ENCODE measurements around the gene FBXW4. TPM values are rescaled to one million over a fixed set of nuclear protein-coding genes. Genes with fewer than 3 reads are reported as not detected.
A peak's percentile ranks its signal among the peaks of the same experiment; 100 is the strongest.

Gene FBXW4
- total and polyA plus RNA-seq, 2 of the 8 experiments (the other 6 are each of a cell fraction or from before 2014, with no cell fraction given) = 29.0 to 32.8 TPM

GRCh38 chr10:101684782-101685181 lies 10.2 kb downstream of the FBXW4 start:
- ChIA-PET CTCF (ENCODE audit: partially characterized antibody) (interaction anchor here (1.8 kb wide), 1 partner anchor 97 kb away, joined by 4 read pairs; no protein-coding TSS in a partner anchor), POLR2A (ENCODE audit: partially characterized antibody) (interaction anchor here (1.7 to 2.1 kb wide), 2 partner anchors 10 to 23 kb away, joined by 4 to 12 read pairs; partner anchors contain the start of gene FBXW4)
- Histone ChIP-seq H3K27me3 (replicated peaks in 1 of 4; ENCODE audit: control insufficient read depth in 3 of 4, extremely low read depth in 1 of 4, insufficient read depth in 3 of 4, low read length in 3 of 4) (no peaks in the 10 kb centered on the region), H3K36me3 (ENCODE audit: control insufficient read depth in 2 of 4, insufficient read depth in 4 of 4, low read length in 3 of 4) (no peaks in the 10 kb centered on the region), H3K18ac (ENCODE audit: extremely low read depth, low read length) (no peak overlapping the region), H3K14ac (ENCODE audit: insufficient read length) (no peak overlapping the region), H3K23ac (ENCODE audit: insufficient read length) (no peak overlapping the region), H2BK20ac (ENCODE audit: low read length) (no peak overlapping the region), H2BK5ac (ENCODE audit: low read depth, low read length) (no peak overlapping the region), H2BK120ac (replicated peaks; ENCODE audit: low read depth, low read length) (no peak overlapping the region), H2BK15ac (ENCODE audit: low read length) (no peak overlapping the region), H3K4ac (replicated peaks; ENCODE audit: insufficient read length, low read depth, low read length) (no peak overlapping the region), H3K9me3 (ENCODE audit: insufficient read depth in 2 of 2, low read depth in 1 of 2, low read length in 1 of 2) (no peaks in the 10 kb centered on the region), H4K91ac (replicated peaks; ENCODE audit: insufficient read length, low read length) (no peak overlapping the region), H4K8ac (ENCODE audit: extremely low read depth, insufficient read depth, low read length) (no peak overlapping the region), H3K79me2 (ENCODE audit: control insufficient read depth in 1 of 2, insufficient read depth in 2 of 2, low read length in 2 of 2) (peaks cover 0 to 16% of the 10 kb centered on the region in 2 experiments; a peak in 2 of 4 replicates), H3K79me1 (ENCODE audit: low read depth, low read length) (no peaks in the 10 kb centered on the region; the same call in 1 of the 2 replicates), H3K4me1 (replicated peaks in 1 of 4; ENCODE audit: control insufficient read depth in 3 of 4, insufficient read depth in 4 of 4, low read length in 3 of 4) (peaks cover 0 to 5% (median 3%) of the 10 kb centered on the region in 4 experiments; a peak in 4 of 7 replicates), H4K20me1 (replicated peaks in 1 of 2; ENCODE audit: control insufficient read depth in 1 of 2, insufficient read depth in 2 of 2, low read length in 2 of 2) (peaks cover 2 to 4% of the 10 kb centered on the region in 2 experiments), H2AFZ (ENCODE audit: low read length) (no peak overlapping the region), H3K4me3 (ENCODE audit: extremely low read depth in 1 of 4, insufficient read depth in 2 of 4, low read depth in 3 of 4, low read length in 4 of 4) (no peak overlapping the region), H3K27ac (ENCODE audit: low read depth, low read length) (no peak overlapping the region), H3K9ac (replicated peaks in 1 of 4; ENCODE audit: extremely low read depth in 1 of 4, low read depth in 3 of 4, low read length in 3 of 4) (no peak overlapping the region), H2AK5ac (ENCODE audit: low read depth, low read length) (no peak overlapping the region), H2BK12ac (ENCODE audit: low read depth, low read length) (no peak overlapping the region), H3K56ac (replicated peaks; ENCODE audit: insufficient read length, low read depth, low read length) (no peak overlapping the region), H3K23me2 (ENCODE audit: low read depth, low read length) (no peaks in the 10 kb centered on the region; the same call in 1 of the 2 replicates), H4K5ac (ENCODE audit: insufficient read length, low read depth, low read length) (no peak overlapping the region), H3K4me2 (ENCODE audit: insufficient read depth in 1 of 2, low read depth in 2 of 2, low read length in 2 of 2) (peak overlapping the region in 1 of 2 experiments; percentile 18; a peak in 1 of 4 replicates)
- DNase-seq (ENCODE audit: low read depth in 1 of 2, low spot score in 2 of 2) = no peak
- TF ChIP-seq NANOG (IDR thresholded peaks at IDR 0.05; ENCODE audit: insufficient read depth, low read depth, low read length, poor library complexity, severe bottlenecking) (peak; percentile 78), POLR2A (IDR thresholded peaks at IDR 0.05; ENCODE audit: control extremely low read depth in 1 of 2, low read depth in 2 of 2, low read length in 2 of 2) (no peak), JUN (IDR thresholded peaks at IDR 0.05; ENCODE audit: low read depth, low read length) (no peak), MAX (IDR thresholded peaks at IDR 0.05) (no peak), SP4 (IDR thresholded peaks at IDR 0.05; ENCODE audit: low read length) (no peak)
- WGBS, 2 experiments (ENCODE audit: extremely low coverage in 1 of 2, insufficient coverage in 1 of 2, insufficient read length in 1 of 2, insufficient replicate concordance in 2 of 2, low coverage in 1 of 2, low lambda C conversion rate in 2 of 2, missing lambda C conversion rate in 1 of 2) = 52% methylated on average over 1 of the region's 1 CpG; no CpG with 5 or more reads in 1 of the 2 experiments
- FAIRE-seq = no peak

Data from H1 (cell line).